ENCODE data around the gene RAB20.
"Not testable (repeated sequence)": the region's sequence is repeated elsewhere in the genome, so short reads cannot be mapped to it uniquely, and the experiment has no call there.

Gene RAB20

DNA sequence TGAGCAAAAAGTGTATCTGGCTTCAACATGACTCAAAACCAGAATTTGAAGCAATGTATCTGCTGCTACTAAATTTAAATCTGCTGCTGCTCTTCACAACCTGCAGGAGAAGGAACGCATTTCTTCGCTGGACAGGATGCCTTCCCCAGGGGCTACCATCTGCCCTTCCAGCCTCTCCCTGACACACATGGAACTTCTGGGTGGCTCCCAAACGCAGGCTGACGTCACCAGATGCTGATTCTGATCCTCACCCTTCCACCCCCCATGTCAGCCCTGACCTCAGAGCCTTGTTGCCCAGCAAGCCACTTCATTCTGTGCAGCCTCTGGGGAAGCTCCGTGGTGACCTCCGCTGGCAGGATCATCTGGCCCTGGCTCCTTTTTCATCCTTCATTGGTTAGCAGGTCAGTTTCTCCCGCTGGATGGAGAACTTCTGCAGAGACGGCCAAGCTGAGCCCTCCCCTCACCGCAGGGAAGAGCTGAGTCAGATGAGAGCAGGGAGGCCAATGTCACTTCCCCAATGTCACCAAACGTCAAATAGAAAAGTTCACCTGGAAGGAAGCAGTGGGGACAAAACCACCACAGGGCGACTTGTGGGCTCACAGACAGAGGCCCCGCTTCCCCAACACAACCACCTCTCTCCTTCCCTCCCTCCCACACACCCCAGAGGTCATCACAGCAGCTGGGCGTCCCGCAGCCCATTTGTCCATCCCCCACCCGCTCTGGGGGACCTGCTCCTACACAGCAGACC lies 14.0 kb upstream of the RAB20 start:
- no peak for DNase-seq (ENCODE audit: low read depth in 1 of 2, low spot score in 1 of 2)

DNA sequence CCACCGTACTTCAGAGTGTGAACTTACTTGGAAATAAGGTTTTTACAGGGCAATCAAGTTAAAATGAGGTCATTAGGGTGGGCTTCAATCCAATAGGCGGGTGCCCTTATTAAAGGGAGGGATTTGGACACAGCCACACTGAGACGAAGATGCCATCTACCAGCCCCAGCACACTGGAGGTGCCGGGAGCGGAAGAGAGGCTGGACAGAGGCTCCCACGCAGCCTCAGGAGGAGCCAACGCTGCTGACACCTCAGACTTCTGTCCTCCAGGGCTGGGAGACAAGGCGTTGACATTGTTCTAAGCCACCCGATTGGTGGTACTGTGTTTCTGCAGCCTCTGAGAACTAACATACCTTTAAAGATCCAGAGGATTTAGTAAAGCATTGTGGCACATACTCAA lies 12.6 kb upstream of the RAB20 start:
- no peak for DNase-seq (ENCODE audit: low read depth in 1 of 2, low spot score in 1 of 2)

DNA sequence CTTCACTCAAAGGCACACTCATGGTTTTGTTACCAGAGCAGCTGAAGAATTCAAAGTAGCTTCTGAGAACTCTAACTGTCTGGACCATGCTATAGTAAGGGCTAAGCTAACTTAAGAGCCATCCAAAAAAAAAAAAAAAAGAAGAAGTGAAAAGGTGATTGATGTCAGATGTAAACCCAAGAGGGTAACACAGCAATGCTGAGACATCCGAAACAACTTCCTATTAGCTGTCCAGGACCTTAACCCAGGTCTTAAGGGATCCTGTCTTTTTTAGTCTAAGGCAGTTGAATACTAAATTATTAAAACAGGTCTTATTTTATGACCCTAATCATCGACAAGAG lies 11.2 kb upstream of the RAB20 start:
- DNase-seq (ENCODE audit: low read depth in 1 of 2, low spot score in 1 of 2), result no peak

DNA sequence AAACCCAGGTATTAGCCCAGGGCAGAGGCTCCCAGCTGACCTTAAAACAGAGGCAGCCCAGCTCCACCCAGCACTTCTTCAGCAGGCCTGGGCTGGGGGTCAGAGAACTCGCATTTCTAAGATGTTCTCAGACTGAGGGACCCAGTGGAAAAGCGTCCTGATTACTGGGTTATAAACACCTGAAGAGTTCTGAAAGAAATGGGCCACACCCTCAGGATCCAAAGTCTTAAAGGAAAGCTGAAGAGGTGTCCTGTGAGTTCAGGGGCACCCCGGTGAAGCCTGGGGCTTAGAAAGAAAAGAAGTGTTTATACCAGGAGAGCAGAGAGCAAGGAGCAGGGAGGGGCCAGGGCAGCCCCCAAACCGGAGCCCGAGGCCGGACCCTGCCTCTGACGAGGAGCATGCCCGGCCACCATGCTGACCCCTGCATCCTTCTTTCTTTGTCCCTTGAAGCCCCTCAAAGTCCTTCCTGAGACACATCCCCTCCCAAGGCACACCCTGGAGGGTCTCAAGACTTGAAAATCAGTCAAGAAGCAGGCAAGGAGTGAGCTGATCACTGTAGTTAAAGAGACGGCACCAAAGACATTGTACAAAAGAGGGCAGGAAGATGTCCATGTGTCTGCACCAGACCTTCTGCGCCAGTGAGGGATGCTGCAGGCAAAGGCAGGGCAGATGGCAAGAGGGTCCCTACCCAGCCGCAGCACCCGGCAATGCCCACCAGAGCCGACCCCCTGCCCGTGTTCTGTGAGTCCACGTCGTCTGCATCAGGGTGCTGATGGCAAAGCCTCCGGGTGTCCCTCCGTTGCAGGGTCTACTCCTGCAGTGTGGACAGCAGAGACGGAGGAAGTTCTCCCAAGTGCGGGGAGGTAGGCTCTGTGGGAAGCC lies 10.6 kb upstream of the RAB20 start:
- DNase-seq (ENCODE audit: low read depth in 1 of 2, low spot score in 1 of 2), result no peak

DNA sequence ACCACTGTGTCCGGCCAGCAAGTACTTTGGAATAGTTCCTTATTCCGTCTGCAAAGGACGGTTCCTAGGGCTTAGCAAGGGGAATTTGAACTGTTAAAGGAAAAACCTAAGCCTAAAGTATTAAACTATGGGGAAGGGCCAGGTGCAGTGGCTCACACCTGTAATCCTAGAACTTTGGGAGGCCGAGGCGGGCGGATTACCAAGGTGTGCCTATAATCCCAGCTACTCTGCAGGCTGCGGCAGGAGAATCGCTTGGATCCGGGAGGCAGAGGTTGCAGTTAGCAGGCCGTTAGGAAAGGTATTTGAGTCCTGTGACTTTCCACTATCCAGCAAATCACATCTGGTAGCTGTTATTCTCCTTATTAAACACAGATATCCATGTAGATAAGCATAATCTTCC lies 9.4 kb upstream of the RAB20 start:
- DNase-seq (ENCODE audit: low read depth in 1 of 2, low spot score in 1 of 2), result no peak

DNA sequence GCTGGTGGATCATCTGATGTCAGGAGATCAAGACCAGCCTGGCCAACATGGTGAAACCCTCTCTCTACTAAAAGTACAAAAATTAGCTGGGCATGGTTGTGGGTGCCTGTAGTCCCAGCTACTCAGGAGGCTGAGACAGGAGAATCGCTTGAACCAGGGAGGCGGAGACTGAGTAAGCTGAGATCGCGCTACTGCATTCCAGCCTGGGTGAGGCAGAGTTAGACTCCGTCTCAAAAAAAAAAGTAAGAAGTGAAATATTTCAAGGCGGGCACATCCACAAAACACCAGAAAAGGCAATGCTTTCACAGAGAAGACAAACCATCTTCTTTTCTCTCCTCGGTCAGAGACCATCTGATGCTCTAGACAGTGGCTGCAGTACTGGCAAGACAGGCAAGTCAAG lies 8.4 kb upstream of the RAB20 start:
- DNase-seq (ENCODE audit: low read depth in 1 of 2, low spot score in 1 of 2), result not testable (repeated sequence)

DNA sequence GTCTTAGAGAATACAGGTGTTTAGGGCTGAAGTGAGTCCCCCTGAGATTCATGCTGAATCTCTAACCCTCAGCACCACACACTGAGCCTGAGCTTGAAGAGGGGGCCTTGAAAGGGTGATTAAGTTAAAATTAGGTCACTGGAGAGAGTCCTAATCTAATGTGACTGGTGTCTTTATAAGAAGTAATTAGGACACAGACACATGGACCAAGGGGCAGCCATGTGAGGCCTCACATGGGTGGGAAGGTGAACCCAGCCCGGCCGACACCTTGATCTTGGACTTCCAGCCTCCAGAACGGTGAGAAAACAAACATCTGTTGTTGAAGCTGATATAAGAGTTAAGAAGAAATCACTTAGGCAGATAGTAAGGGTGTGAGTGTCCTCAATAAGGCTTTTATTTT lies 7.1 kb upstream of the RAB20 start:
- DNase-seq (ENCODE audit: low read depth in 1 of 2, low spot score in 1 of 2), result no peak

DNA sequence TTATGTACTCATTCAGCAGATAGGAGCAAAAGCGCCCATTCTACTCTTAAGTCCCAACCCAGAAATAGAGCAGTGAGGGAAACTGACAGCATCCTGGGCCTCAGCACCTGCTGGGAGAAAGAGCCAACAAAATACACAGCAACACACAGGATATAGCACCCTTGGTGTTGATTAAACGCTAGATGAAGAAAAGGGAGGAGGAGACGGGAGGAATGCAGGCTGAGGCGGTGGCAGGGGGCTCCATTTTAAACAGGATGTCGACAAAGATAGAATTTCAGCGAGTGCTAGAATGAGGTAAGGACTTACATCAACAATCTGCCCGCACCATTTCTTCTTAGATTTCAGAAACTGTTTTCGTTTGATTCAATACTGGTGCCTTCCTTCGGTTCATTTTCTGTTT lies 4.6 kb upstream of the RAB20 start:
- DNase-seq (ENCODE audit: low read depth in 1 of 2, low spot score in 1 of 2), result no peak

DNA sequence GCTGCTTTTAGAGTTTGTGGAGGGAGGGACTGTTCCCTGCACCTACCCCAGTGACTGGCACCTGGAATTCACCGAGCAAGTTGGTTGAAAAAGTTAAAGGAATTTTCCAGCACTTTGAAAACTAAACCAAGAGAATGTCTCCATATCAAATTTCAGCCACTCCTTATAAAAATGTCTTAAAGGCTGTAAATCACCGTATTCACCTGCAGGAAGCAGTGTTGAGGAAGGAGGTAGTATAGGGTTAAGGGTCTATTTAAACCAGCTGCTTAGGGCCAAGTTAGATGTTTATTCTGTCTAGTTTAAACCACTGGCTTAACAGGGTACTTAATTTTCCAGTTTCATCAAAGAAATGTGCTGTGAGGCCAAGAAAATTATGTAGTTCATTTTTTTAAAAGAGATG lies 3.8 kb upstream of the RAB20 start:
- DNase-seq (ENCODE audit: low read depth in 1 of 2, low spot score in 1 of 2), result no peak

DNA sequence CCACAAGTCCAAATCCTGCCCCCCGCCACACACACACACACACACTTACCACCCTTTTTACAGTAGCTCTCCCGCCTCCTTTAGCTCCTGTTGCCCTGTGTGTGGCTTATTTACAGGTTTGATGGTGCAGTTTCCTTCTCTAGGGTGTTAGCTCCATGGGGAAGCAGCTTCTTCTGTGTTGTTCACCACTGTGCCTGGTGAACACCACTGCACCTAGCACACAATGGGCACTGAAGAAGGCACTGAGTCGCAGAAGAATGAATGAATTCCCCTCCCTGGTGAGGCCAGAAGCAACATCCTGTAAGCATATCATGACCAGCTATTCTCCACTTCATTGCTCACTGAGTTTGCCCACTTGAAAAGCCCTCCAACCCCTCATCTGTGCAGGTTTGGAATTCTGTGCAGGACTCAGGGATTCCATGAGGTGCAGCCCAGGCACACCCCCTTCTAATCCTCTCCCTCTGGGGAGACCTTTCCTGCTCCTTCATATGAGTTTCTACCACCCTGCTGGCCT lies 3.0 kb upstream of the RAB20 start:
- no peak for DNase-seq (ENCODE audit: low read depth in 1 of 2, low spot score in 1 of 2)

DNA sequence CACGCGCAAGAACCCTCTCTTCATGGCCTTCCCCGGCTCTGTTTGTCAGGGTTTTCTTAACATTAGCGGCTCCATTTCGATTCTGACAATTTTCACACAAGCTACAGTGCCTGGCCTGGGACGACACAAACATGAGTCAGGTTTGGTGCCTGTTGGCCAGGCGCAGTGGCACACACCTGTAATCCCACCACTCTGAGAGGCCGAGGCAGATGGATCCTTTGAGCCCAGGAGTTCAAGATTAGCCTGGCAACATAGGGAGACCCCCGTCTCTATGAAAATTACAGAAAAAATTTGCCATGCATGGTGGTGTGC lies 1.9 kb upstream of the RAB20 start:
- no peak for DNase-seq (ENCODE audit: low read depth in 1 of 2, low spot score in 1 of 2)

DNA sequence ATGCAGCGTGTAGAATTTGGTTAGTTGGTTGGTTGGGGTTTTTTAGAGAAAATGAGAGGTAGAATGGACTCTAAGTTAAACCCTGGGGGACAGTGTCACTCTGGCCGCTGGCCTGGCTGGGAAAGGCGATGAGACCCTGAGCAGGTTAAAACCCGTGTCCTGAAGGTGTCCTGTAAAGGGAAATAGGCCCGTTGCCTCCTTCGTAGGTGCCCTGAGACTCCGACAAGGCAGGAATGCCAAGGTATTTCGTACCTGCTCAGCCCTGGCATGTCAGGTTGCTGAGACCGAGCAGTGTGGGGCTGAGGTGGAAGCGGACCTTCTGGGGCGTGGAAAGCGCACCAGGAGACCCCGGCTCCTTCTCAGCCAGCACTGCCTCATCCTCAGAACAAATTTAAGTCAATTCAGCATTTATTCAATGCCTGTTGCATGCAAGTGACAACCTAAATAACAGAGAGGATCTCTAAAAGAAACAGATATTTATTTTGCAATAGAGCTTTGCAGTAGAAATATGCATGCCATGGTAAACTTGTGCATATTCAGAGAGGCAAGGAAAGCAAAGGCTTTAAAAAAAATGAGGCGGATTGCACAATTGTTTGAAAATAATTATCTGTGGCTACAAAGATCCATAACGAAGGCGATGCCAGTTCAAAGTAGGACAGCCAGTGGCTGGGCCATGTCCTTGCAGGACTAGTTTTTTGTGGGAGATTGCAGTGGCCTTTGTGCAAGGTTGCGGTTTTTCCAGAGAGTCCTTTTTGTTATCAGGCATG lies 1.4 kb upstream of the RAB20 start:
- no peak for DNase-seq (ENCODE audit: low read depth in 1 of 2, low spot score in 1 of 2)

DNA sequence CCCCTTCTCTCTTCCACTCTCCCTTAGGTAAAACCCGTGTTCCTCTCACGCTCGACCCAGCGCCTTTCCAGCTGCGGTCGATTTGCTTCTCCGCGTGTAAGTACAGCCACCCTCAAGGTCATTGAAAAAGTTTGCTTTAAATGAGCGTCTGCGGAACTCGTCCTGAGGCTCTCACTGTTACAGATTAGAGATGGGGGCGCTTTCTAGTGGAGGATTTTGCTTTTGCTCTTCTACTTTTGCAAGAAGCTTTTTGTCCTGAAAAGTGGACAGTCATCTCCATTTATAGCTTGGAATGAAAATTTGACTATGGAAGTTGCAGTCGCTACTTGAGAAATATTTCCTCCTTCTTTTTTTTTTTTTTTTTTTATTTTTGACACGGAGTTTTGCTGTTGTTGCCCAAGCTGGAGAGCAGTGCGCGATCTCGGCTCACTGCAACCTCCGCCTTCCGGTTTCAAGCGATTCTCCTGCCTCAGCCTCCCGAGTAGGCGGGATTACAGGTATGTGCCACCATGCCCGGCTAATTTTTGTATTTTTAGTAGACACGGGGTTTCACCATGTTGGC lies 595 bp upstream of the RAB20 start:
- no peak for DNase-seq (ENCODE audit: low read depth in 1 of 2, low spot score in 1 of 2)

DNA sequence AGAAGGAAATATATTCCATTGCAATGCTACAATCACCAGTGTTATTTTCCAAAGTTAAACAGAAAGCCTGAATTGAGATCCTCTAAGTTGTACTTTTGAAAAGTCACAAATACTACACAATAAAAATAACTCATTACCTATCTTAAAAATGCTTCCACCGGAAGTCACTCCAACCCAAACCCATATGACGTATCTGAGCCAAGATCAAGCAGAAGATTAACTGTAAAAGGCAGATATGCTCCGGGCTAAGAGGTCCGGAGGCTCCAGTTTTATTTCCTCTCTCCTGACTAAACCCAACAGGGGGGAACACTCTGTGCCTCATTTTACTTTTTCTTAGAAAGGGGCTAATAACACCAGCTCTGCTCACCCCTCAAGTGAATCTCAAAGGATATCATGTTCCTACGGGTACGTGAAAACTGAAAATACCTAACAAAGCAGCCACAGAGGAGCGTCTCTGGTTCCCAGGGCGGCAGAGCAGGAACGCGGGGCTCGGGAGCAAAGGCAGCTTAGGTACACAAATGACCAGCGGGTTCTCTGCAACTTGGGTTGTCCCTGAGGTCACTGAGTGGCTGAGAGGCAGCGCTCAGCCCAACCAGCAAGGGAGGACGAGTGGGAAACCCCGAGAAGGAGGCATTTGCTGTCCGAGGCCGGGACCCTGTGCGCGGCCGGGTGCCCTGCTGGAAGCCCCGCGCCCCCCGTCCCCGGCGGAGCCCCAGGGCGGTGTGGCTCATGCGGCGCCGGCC lies 750 bp downstream of the RAB20 start:
- no peak for DNase-seq (ENCODE audit: low read depth in 1 of 2, low spot score in 1 of 2)

DNA sequence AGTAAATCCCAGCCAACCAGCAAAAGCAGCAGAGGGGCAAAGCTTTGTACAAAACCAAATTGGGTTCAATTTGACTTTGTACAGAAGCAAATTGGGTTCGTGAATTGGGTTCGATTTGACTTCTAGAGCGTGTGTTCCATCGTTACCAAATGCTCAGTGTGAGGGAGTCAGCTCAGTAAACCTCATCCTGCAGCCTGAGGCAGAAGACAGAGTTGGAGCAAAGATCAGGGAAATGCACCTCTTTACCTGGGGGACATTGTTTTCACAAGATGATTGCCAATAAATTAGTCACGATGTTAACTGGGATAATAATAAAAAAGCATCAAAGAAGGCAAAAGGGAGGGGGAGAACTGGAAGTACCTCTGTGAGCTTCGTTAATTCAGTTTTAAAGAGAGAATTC lies 1.5 kb downstream of the RAB20 start:
- no peak for DNase-seq (ENCODE audit: low read depth in 1 of 2, low spot score in 1 of 2)

DNA sequence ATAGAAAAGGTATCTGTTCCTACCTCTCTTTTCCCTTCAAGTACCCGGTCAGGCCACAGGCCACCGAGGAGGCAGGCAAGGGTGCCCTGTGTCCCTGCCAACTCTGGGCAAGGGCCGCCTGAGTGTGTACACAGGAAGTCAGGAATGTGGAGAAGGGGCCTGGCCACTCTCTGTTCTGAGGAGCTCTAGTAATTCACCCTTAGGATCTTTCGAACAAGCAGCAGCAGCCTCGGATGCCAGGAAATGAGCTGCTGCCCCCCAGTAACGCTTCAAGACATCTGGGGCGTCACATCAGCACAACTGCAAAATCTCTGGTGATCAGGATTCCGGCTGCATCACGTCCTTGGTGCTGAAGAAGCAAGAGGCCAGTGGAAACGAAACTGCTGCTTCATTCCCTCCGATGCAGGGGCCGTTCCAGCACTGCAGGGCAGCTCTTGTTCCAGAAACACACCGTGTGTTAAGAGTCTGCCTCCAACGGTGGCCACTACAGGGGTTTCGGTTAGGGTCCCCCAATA lies 2.0 kb downstream of the RAB20 start:
- DNase-seq (ENCODE audit: low read depth in 1 of 2, low spot score in 1 of 2), result no peak

DNA sequence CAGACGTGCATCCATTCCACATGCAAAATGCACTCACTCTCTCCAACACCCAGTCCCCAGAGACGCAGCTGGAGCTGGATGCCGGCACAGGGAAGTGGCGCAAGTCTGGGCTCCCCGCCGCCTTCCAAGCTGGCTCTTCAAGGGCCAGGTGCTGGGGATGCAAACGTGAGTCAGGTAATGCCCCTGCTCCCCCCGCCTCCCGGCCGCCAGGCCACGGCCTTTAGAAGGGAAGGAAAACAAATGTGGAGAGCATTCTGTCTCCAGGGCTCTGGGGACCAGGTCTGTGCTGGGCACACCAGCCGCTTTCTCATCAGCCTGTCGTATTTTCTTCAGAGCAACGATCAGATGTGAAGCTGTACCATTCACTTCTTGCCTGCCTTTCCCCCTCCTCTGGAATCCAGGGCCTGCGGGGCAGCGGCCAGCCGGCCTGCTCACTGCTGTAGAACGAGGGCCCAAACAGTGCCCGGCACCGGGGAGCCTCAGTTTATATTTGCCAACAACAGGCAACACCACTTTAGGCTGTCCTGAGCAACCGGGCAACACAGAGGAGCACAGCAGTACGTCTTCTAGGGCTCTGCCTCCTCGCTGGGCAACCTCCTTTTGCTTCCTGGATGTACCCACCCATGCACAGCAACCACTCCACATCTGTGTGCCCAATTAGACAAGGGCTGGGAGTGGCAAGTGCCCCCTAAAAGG lies 3.8 kb downstream of the RAB20 start:
- no peak for DNase-seq (ENCODE audit: low read depth in 1 of 2, low spot score in 1 of 2)

DNA sequence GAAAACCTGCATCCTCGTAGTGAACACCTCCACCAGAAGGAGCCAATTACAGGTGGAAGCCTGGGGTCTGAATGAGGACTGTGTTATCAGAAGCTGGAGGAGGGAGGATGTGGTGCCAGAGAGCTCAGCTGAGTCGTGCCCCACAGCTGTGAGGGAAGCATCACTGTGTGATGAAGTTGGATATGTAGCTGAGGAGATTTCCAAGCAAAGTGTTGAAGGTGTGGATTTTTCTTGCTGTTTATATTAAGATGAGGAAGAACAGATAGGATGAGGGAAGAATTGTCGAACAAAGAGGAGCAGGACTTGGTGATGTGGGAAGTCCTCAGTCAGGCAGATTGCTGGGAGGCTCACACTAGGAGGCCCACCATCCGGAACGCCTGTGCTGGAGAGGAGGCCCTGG lies 4.4 kb downstream of the RAB20 start:
- no peak for DNase-seq (ENCODE audit: low read depth in 1 of 2, low spot score in 1 of 2)

DNA sequence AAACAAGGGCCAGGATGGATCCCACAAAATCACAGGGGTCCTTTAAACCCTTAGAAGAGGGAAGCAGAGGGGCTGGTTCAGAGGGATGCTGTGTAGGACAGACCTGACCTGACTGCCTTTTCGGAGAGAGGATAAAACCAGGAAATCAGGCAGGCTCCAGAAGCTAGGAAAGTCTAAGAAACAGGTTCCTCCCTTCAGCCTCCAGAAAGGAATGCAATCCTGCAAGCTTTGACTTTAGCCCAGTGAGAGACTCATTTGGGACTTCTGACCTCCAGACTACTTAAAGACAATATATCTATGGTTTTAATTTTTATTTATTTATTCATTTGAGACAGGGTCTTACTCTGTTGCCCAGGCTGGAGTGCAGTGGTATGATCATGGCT lies 5.3 kb downstream of the RAB20 start:
- DNase-seq (ENCODE audit: low read depth in 1 of 2, low spot score in 1 of 2), result no peak

DNA sequence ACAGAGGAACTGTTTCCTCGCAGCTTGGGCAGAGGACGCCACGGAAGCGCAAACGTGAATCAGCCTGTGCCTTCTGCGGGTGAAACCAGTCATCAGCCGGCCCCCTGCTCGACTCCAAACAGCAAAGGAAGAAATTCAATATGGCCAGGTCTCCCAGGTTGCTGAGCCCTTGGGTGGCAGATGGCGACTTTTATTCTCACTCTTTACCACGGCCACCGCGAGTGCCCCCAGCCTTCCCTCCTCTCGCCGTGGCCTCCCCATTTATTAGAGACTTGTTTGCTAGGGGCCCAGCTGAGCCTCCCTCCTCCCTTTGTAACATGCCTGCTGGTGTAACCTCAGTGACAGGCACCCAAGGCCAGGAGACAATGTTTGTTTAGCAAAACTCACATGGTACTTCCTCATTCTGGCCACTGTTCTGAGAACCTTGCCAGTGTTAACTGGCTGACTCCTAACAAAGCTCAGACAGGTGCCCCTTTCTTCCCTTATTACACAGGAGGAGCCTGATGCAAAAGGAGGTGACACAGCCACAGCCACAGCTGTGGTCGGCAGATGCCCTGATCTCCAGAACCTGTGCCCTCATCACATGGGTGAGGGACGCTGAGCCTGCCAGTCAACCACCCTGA lies 5.8 kb downstream of the RAB20 start:
- no peak for DNase-seq (ENCODE audit: low read depth in 1 of 2, low spot score in 1 of 2)
